ENCODE results near the gene THTPA. TPM values are rescaled to one million over a fixed set of nuclear protein-coding genes. Genes with fewer than 3 reads are reported as not detected.

The THTPA gene
- total and polyA plus RNA-seq, 2 of the 13 experiments (the other 11 are each of a cell fraction or from before 2014, with no cell fraction given) = 7.4 to 8.7 TPM

DNA sequence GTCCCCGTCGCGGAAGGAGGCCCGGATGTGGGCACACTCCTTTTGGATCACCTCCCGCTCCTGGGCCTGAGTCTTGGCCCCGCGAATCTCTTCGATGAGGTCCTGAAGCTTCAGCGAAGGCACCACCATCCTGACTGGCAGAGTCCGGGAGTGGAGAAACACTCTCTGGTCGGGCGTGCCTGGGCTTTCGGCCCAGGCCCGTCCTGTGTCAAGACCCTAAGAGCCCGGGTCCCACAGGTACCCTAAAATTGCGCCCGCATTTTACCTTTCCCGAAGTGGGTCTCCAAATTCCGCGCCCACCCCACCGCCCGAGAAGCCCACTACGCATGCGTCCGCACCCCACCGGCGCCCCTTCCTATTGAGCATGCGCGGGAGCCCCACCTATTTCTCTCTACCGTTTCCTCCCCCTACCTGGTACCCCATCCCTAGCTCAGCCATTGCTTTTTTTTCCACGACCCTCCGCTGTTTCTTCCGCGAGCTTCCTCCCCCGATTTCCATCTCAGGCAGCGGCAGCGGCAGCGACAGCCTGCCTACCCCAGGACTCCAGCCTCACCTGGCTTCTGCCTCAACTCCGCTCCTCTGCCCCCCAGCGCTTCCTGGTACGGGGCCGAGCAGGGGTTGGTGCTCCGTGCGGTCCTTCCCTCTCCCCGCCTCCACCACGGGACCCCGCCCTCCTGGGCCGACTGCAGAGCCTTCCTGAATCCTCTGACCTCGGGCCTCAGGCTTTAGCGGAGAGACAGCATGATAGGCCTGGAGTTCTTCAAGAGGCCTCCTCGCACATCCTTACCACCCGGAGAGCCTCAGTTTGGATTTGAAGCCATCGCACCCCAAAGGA is 11.3 kb downstream of the THTPA start, which contains the start of gene AP1G2 (continued):
- TF ChIP-seq, protein P1, sequence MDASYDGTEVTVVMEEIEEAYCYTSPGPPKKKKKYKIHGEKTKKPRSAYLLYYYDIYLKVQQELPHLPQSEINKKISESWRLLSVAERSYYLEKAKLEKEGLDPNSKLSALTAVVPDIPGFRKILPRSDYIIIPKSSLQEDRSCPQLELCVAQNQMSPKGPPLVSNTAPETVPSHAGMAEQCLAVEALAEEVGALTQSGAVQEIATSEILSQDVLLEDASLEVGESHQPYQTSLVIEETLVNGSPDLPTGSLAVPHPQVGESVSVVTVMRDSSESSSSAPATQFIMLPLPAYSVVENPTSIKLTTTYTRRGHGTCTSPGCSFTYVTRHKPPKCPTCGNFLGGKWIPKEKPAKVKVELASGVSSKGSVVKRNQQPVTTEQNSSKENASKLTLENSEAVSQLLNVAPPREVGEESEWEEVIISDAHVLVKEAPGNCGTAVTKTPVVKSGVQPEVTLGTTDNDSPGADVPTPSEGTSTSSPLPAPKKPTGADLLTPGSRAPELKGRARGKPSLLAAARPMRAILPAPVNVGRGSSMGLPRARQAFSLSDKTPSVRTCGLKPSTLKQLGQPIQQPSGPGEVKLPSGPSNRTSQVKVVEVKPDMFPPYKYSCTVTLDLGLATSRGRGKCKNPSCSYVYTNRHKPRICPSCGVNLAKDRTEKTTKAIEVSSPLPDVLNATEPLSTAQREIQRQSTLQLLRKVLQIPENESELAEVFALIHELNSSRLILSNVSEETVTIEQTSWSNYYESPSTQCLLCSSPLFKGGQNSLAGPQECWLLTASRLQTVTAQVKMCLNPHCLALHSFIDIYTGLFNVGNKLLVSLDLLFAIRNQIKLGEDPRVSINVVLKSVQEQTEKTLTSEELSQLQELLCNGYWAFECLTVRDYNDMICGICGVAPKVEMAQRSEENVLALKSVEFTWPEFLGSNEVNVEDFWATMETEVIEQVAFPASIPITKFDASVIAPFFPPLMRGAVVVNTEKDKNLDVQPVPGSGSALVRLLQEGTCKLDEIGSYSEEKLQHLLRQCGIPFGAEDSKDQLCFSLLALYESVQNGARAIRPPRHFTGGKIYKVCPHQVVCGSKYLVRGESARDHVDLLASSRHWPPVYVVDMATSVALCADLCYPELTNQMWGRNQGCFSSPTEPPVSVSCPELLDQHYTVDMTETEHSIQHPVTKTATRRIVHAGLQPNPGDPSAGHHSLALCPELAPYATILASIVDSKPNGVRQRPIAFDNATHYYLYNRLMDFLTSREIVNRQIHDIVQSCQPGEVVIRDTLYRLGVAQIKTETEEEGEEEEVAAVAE (CRISPR knock-in tag; IDR thresholded peaks at IDR 0.05; ENCODE audit: borderline replicate concordance) = peak; percentile 91
- TF ChIP-seq POLR2A (IDR thresholded peaks at IDR 0.05; ENCODE audit: insufficient read depth in 1 of 2, low read depth in 2 of 2, low read length in 2 of 2) (peak in 1 of 2 experiments; percentile 83; a peak in 2 of 4 replicates), ZNF792 (CRISPR knock-in tag; IDR thresholded peaks at IDR 0.05) (peak; percentile 94), HDAC2 (CRISPR knock-in tag; IDR thresholded peaks at IDR 0.05) (peak; percentile 72; the same call in 1 of the 2 replicates), TBX3 (IDR thresholded peaks at IDR 0.05; ENCODE audit: borderline replicate concordance) (no peak), ZNF75D (CRISPR knock-in tag; IDR thresholded peaks at IDR 0.05; ENCODE audit: borderline replicate concordance) (no peak), ATF7-NPFF (CRISPR knock-in tag; IDR thresholded peaks at IDR 0.05; ENCODE audit: low read depth) (peak; percentile 93), ZNF512B (CRISPR knock-in tag; IDR thresholded peaks at IDR 0.05; ENCODE audit: borderline replicate concordance) (peak; percentile 99), BRCA1 (CRISPR knock-in tag; IDR thresholded peaks at IDR 0.05) (peak; percentile 60; the same call in 1 of the 2 replicates), ZNF678 (CRISPR knock-in tag; IDR thresholded peaks at IDR 0.05) (peak; percentile 89; the same call in 1 of the 2 replicates)
- TF ChIP-seq, protein P2, sequence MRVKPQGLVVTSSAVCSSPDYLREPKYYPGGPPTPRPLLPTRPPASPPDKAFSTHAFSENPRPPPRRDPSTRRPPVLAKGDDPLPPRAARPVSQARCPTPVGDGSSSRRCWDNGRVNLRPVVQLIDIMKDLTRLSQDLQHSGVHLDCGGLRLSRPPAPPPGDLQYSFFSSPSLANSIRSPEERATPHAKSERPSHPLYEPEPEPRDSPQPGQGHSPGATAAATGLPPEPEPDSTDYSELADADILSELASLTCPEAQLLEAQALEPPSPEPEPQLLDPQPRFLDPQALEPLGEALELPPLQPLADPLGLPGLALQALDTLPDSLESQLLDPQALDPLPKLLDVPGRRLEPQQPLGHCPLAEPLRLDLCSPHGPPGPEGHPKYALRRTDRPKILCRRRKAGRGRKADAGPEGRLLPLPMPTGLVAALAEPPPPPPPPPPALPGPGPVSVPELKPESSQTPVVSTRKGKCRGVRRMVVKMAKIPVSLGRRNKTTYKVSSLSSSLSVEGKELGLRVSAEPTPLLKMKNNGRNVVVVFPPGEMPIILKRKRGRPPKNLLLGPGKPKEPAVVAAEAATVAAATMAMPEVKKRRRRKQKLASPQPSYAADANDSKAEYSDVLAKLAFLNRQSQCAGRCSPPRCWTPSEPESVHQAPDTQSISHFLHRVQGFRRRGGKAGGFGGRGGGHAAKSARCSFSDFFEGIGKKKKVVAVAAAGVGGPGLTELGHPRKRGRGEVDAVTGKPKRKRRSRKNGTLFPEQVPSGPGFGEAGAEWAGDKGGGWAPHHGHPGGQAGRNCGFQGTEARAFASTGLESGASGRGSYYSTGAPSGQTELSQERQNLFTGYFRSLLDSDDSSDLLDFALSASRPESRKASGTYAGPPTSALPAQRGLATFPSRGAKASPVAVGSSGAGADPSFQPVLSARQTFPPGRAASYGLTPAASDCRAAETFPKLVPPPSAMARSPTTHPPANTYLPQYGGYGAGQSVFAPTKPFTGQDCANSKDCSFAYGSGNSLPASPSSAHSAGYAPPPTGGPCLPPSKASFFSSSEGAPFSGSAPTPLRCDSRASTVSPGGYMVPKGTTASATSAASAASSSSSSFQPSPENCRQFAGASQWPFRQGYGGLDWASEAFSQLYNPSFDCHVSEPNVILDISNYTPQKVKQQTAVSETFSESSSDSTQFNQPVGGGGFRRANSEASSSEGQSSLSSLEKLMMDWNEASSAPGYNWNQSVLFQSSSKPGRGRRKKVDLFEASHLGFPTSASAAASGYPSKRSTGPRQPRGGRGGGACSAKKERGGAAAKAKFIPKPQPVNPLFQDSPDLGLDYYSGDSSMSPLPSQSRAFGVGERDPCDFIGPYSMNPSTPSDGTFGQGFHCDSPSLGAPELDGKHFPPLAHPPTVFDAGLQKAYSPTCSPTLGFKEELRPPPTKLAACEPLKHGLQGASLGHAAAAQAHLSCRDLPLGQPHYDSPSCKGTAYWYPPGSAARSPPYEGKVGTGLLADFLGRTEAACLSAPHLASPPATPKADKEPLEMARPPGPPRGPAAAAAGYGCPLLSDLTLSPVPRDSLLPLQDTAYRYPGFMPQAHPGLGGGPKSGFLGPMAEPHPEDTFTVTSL (CRISPR knock-in tag; IDR thresholded peaks at IDR 0.05; ENCODE audit: borderline replicate concordance) = no peak
- TF ChIP-seq, protein P3, sequence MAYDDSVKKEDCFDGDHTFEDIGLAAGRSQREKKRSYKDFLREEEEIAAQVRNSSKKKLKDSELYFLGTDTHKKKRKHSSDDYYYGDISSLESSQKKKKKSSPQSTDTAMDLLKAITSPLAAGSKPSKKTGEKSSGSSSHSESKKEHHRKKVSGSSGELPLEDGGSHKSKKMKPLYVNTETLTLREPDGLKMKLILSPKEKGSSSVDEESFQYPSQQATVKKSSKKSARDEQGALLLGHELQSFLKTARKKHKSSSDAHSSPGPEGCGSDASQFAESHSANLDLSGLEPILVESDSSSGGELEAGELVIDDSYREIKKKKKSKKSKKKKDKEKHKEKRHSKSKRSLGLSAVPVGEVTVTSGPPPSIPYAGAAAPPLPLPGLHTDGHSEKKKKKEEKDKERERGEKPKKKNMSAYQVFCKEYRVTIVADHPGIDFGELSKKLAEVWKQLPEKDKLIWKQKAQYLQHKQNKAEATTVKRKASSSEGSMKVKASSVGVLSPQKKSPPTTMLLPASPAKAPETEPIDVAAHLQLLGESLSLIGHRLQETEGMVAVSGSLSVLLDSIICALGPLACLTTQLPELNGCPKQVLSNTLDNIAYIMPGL (CRISPR knock-in tag; IDR thresholded peaks at IDR 0.05; ENCODE audit: borderline replicate concordance in 1 of 2, low read depth in 1 of 2) = peak; percentile 96 to 97

Measured in HepG2 (cell line).